RWPE2 (cell line): Measurements from ENCODE around the gene AFAP1L2.

Experiments
- ATAC-seq: fragments of 200-7000 bp; cut with Tn5 transposase; 3 replicates; pipeline ENCODE4 v1.9.1; 2021; ENCODE audit warnings: low read depth
- DNase-seq: peaks from one replicate; pipeline ENCODE4 v3.0.0-alpha.2; 2020; ENCODE audit warnings: low spot score
- H3K27ac ChIP-seq: fragments of 450-650 bp; 2 replicates; pipeline ENCODE4 v1.5.1; 2017; ENCODE audit warnings: mild to moderate bottlenecking; ENCODE audit not compliant: poor library complexity, severe bottlenecking
- H3K27me3 ChIP-seq: fragments of 250-450 bp; sonication (Bioruptor Pico); 2 replicates; pipeline ENCODE4 v1.5.1; 2021; ENCODE audit warnings: mild to moderate bottlenecking, moderate library complexity; ENCODE audit not compliant: insufficient read depth, poor library complexity, severe bottlenecking
- H3K36me3 ChIP-seq: fragments of 250-450 bp; sonication (Bioruptor Pico); 2 replicates; pipeline ENCODE4 v1.5.1; 2020; ENCODE audit warnings: low read depth, mild to moderate bottlenecking, moderate library complexity
- H3K4me1 ChIP-seq: fragments of 250-450 bp; sonication (Bioruptor Pico); 2 replicates; pipeline ENCODE4 v1.5.1; 2021; ENCODE audit warnings: mild to moderate bottlenecking, moderate library complexity; ENCODE audit not compliant: insufficient read depth, poor library complexity, severe bottlenecking
- H3K4me3 ChIP-seq: fragments of 250-450 bp; sonication (Bioruptor Pico); 2 replicates; pipeline ENCODE4 v1.5.1; 2021; ENCODE audit warnings: mild to moderate bottlenecking, moderate library complexity; ENCODE audit not compliant: severe bottlenecking
- H3K9me3 ChIP-seq: fragments of 250-450 bp; sonication (Bioruptor Pico); 2 replicates; pipeline ENCODE4 v1.5.1; 2021; ENCODE audit warnings: mild to moderate bottlenecking, moderate library complexity; ENCODE audit not compliant: severe bottlenecking
- TF ChIP-seq, protein P1 (sequence below): fragments of 450-650 bp; IDR thresholded peaks from one replicate; pipeline ENCODE4 v1.5.1; 2017; ENCODE audit warnings: mild to moderate bottlenecking, moderate library complexity; ENCODE audit not compliant: poor library complexity, severe bottlenecking

Gene AFAP1L2

DNA sequence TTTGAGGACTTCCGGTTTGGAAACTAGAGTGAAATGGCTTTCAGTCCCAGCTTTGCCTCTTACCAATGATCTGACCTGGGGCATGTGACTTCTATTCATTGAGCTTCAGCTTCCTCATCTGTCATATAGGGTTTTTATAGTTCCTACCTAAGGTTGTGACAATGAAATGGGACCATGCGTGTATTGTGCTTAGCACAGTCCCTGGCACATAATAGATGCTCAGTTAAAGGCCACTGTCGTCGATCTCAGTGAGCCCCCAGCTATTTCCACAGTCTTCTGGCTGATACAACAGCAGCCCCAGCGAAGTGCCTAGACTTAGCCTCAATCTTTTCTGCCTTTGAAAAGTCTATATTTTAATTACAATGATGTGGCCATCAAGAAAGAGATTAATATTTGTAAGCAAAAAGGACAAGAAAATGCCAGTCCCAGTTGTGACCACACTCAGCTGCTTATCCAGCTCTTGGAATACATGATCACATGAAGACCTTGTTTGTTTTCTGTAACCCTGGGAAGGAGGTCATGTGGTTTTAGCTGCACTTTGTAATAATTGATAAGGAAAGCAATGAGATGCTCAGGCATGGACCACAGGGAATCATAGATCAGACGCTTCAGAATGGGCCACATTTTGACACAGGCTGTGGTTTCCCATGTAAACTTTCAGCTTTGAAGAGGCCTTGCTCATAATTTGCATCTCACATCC, 120.6 kb downstream of the AFAP1L2 start:
- Histone ChIP-seq H3K4me1 (no peaks in the 10 kb centered on the region), H3K4me3 (no peak overlapping the region), H3K27me3 (no peaks in the 10 kb centered on the region), H3K9me3 (no peaks in the 10 kb centered on the region), H3K27ac (no peak overlapping the region), H3K36me3 (no peaks in the 10 kb centered on the region)
- DNase-seq, result no peak
- no peak for ATAC-seq
- TF ChIP-seq, protein P1, sequence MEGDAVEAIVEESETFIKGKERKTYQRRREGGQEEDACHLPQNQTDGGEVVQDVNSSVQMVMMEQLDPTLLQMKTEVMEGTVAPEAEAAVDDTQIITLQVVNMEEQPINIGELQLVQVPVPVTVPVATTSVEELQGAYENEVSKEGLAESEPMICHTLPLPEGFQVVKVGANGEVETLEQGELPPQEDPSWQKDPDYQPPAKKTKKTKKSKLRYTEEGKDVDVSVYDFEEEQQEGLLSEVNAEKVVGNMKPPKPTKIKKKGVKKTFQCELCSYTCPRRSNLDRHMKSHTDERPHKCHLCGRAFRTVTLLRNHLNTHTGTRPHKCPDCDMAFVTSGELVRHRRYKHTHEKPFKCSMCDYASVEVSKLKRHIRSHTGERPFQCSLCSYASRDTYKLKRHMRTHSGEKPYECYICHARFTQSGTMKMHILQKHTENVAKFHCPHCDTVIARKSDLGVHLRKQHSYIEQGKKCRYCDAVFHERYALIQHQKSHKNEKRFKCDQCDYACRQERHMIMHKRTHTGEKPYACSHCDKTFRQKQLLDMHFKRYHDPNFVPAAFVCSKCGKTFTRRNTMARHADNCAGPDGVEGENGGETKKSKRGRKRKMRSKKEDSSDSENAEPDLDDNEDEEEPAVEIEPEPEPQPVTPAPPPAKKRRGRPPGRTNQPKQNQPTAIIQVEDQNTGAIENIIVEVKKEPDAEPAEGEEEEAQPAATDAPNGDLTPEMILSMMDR, result no peak

DNA sequence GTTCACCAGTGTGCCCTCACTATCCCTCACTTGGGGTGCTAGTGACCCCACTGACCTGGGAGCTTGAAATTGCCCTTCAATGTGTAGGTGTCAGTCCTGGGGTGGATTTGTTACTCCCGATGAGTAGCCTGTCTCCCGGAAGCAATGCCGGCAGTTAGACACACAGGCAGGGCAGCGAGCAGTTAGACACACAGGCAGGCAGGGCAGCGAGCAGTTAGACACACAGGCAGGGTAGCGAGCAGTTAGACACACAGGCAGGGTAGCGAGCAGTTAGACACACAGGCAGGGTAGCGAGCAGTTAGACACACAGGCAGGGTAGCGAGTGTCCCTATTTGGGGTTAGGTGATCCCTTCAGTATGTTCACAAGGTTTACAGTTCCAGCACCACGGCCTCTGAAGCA, 121.2 kb downstream of the AFAP1L2 start:
- Histone ChIP-seq H3K9me3 (no peaks in the 10 kb centered on the region), H3K27me3 (no peaks in the 10 kb centered on the region), H3K27ac (no peak overlapping the region), H3K36me3 (no peaks in the 10 kb centered on the region), H3K4me1 (no peaks in the 10 kb centered on the region), H3K4me3 (no peak overlapping the region)
- ATAC-seq (no peak), DNase-seq (no peak)
- TF ChIP-seq, protein P1, result no peak

DNA sequence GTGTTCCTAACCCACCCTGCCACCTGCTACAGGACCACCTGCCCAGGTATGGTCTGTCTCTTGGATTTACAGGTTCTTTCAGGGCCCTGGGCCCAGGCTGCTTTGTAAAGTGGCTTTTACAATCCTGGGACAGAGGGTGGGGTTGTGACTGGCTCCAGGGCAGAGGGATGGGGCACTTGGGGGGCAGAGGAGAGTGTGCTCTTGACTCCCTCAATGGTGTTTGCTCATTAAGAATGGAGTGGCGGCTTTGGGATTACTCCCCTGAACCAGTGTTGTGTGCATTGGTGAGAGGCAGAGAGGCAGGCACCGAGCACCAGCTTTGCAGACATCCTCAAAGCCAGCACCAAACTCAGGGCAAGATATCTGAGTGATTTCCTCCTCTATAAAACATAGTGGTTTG, 121.8 kb downstream of the AFAP1L2 start:
- TF ChIP-seq, protein P1, result no peak
- ATAC-seq, result no peak
- Histone ChIP-seq H3K4me3 (no peak overlapping the region), H3K9me3 (no peaks in the 10 kb centered on the region), H3K36me3 (no peaks in the 10 kb centered on the region), H3K27ac (no peak overlapping the region), H3K27me3 (no peaks in the 10 kb centered on the region), H3K4me1 (no peaks in the 10 kb centered on the region)
- no peak for DNase-seq

DNA sequence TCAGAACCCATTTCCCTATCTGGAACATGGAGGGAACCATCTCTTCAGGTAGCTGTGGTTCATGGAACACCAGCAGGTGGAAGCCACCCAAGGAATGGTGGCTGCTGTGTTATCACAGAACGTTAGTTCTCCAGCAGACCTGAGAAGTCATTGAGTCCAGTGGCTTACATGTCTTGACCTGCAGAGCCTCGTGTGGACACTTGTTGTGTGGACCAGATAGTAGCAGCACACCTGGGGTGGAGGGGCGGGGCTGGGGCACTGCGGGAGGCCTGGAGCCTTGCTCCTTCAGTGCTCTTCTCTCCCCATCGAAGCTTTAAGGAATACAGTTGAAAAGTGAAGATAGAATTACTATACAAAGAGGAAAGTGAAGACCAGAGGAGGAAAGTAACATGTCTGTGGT, 122.8 kb downstream of the AFAP1L2 start:
- ATAC-seq, result no peak
- no peak for DNase-seq
- H3K4me3 ChIP-seq, result no peak overlapping the region
- TF ChIP-seq, protein P1, result no peak
- H3K27ac ChIP-seq, result no peak overlapping the region
- H3K9me3 ChIP-seq, result no peaks in the 10 kb centered on the region
- no peaks in the 10 kb centered on the region for H3K27me3 ChIP-seq
- H3K4me1 ChIP-seq, result no peaks in the 10 kb centered on the region
- no peaks in the 10 kb centered on the region for H3K36me3 ChIP-seq

DNA sequence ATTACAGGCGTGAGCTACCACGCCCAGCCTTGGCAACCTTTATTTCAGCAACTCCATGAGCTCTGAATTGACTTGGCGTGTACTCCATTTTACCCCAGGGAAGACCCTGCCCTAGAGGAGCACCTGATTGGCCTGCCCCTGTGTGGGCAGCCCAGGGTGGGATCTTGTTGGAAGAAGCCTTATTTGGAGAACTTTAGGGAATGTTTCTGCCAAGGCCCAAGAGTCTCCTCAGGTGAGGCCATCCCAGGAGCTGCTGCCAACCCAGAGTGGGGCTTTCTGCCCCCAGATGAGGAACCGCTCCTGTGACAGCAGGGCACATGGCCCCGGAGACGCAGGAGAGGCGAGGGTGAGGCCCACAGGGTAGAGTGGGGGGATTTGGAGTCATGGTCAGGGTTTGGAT, 123.3 kb downstream of the AFAP1L2 start:
- Histone ChIP-seq H3K27me3 (no peaks in the 10 kb centered on the region), H3K4me1 (no peaks in the 10 kb centered on the region), H3K9me3 (no peaks in the 10 kb centered on the region), H3K36me3 (no peaks in the 10 kb centered on the region), H3K27ac (no peak overlapping the region), H3K4me3 (no peak overlapping the region)
- TF ChIP-seq, protein P1, result no peak
- ATAC-seq (no peak), DNase-seq (no peak)
